Suppressor macrophage (primary cell): ENCODE data around the gene AGMO.

Source experiments
- DNase-seq, 4 experiments: peaks; one replicate each; pipeline ENCODE4 v3.0.0-alpha.2; 2020 to 2022
- total RNA-seq, 17 experiments: gene quantifications; one replicate each; lab custom pipeline; 2026; ENCODE audit warnings: mixed read lengths in 6 of 17, inconsistent platforms in 3 of 17; lab: John Stamatoyannopoulos, UW

AGMO gene
- 0 to 2.3 (median 0) reads per million in 17 experiments for total RNA-seq

DNA sequence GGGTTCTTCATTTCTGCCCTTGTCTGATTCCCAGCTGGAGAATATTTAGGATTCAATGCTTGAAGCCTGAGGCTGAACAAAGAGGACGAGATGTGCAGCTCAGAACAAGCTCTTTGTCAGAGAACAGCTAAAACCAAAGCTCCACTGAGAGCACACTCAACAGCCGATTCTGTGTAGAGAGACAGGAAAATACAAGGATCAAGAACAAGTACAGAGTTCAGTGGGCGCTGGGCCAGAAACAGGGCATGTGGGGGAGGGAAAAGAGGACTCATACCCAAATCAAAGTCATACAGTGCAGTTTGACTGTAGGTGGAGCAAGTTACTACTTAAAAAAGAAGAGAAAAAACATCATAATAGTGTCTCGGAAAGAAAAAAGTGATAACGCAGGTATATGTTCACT lies at the start of gene AGMO:
TSS of gene AGMO (minus strand) at position 181 of the 400 bp plus-strand sequence.
- DNase-seq = no peak

- DNase-seq = no peak
These were observed 48.7 kb upstream of the AGMO start for GRCh38 chr7:15610503-15610902.

GRCh38 chr7:15609287-15609686 lies 47.5 kb upstream of the AGMO start:
- no peak for DNase-seq

DNA sequence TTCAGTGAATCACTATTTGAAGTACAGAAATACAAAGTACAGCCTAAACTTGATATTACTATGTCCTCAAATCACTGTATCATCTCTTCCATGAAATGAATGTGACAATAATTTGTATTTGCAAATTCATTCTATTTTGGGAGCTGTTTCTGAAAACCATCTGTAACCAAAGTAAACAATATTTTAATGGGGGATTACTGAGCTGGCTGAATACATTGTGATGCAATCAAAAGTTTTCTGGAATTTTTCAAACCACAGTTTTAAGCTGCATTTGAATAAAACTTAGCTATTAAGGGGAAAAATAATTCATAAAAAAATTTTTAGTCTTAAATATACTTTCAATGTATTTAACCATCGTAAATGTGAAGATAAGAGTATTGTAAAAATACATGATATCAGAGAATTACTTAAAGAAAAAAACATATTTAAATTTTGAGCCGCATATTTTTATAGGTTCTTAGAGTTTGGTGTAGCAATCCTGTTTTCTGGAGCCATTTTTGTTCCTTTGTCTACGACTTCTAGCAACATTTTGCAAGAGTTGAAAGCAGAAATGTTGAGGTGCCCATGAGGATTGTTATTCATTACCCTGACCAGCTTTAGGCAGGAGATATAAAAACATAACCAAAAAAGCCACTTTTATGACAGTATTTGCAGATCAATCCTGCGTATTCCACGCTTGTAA lies 45.9 kb upstream of the AGMO start:
- DNase-seq = no peak

GRCh38 chr7:15606561-15606960 lies 44.7 kb upstream of the AGMO start:
- no peak for DNase-seq

DNA sequence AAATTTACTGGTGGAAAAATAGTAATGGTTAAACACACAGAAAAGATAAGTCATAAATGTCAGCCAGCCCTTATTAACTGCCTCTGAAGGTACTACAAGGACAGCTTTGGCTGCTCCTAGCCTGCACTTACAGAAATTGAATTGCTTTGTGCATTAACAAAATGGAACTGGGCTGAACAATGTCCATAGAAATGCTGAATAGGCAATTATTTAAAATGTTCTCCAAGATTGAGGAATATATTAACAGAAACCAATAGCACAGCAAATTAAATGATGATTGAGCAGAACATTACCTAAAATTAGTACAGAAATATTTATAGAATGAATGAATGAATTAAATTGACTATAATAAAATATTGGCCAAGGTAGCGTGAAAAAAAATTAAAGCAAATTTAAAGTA lies 42.4 kb upstream of the AGMO start:
- DNase-seq = no peak

DNA sequence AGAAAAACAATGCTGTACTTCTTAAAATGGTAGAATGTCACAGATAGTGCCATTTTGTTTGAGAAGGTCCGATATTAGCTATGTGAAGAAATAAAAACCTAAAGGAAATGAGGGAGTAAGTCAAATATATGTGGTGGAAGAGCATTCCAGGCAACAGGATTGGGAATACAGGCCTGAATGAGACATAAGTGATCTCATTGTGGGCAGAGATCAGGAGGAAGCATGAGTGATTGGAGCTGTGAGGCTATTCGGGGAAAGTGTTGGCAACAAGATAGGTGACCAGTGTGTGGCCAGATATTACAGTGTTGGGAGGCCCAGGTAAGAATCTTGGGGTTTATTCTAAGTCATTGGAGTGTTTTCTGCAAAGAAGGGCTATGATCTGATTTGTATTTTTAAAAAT lies 41.3 kb upstream of the AGMO start:
- DNase-seq = no peak

GRCh38 chr7:15602236-15602635 lies 40.4 kb upstream of the AGMO start:
- no peak for DNase-seq

- no peak for DNase-seq
These were observed 39.4 kb upstream of the AGMO start for GRCh38 chr7:15601175-15601574.

- DNase-seq = no peak
These were observed 38.5 kb upstream of the AGMO start for GRCh38 chr7:15600298-15600697.

GRCh38 chr7:15594461-15594860 lies 32.6 kb upstream of the AGMO start:
- DNase-seq = no peak

DNA sequence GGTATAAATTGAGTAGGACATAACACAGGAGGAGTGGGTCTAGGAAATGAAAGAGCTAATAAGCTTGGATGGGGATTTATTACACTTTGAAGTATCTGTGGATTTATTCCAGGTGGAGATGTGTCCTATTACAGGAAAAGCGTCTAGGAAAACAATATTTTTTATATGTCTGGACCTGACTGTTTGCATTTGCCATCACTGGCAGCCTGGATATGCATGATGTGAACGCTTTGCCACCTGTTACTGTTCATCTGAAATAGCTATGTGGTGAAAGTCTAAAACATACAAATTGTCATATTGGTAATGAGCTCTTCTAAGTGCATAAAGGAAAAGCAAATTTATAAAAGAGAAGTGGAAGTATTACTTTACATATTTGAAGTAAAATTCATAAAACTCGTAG lies 31.6 kb upstream of the AGMO start:
- DNase-seq = no peak

DNA sequence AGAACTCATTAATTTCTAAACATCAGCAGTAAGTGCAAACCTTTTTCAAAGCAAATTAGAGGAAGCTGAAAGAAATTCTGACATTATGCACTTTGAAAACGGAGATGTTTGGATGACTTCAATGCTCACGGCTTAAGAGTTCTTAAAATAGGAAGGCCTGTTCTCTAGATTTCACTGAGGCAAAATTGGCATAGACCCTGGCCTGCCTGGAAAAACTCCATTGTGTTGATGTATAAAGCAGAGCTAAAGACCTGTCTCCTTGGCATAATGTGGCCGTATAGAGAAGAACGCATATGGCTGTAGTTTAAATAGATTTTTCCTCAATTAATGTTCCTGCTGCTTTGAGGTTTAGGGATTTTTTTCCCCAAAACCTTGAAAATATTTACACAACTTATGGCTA lies 24.5 kb upstream of the AGMO start:
- no peak for DNase-seq

GRCh38 chr7:15584575-15584974 lies 22.8 kb upstream of the AGMO start:
- DNase-seq = no peak

DNA sequence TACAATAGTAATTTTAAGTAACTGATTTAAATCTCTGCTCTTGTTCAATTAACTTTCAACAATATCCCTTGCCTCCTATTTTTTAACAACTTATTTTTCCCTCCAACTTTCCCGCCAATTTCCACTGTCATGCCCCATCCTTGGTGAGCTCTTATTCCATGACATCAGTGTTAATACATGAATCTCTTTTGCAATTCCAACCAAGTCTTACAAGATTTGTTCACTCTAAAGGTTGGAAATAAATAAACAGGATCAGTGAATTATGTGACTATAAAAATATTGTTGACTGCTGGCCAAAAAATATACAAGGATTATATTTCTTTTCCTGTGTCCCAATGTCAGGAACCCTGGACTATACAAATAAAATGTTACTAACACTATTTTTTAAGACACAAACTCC lies 21.0 kb upstream of the AGMO start:
- DNase-seq = no peak

GRCh38 chr7:15581352-15581951 lies 19.6 kb upstream of the AGMO start:
- no peak for DNase-seq

- DNase-seq = no peak
These were observed 19.0 kb upstream of the AGMO start for GRCh38 chr7:15580604-15581351.

DNA sequence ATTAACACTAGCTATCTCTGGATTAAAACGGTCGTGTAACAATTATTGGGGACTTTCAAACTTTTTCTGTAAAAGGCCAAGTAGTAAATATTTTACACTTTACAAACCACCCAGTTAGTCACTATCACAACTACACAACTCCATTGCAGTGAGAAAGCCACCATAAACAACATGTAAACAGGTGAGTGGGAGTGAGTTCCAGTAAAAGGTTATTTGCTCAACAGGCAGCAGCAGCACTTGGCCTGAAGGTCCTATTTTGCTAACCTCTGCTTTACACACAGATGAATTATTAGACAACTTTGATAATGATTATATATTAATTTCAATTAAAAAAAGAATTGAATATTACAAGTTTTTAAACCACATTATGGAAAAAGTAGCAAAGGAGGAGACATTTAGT lies 15.8 kb upstream of the AGMO start:
- DNase-seq = no peak

GRCh38 chr7:15571301-15571878 lies 9.6 kb upstream of the AGMO start:
- DNase-seq = no peak

DNA sequence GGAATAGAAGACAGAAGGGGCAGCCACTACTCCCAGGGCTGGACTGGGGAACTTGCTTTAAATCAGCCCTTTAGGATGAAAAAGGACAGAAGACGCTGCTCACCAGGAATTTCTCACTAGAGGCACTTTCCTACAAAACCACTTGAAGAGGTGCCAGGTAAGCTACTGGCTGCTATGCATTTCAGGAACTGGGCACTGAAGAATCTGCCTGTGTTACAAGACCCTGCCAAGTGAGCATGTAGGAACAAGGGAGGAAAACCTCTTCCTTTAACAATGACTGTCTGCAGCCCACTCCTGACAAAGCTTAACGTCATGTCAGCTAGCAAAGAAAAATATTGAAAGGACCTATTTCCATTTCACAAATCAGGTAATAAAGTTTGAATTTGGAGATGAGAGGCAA lies 5.8 kb upstream of the AGMO start:
- no peak for DNase-seq

DNA sequence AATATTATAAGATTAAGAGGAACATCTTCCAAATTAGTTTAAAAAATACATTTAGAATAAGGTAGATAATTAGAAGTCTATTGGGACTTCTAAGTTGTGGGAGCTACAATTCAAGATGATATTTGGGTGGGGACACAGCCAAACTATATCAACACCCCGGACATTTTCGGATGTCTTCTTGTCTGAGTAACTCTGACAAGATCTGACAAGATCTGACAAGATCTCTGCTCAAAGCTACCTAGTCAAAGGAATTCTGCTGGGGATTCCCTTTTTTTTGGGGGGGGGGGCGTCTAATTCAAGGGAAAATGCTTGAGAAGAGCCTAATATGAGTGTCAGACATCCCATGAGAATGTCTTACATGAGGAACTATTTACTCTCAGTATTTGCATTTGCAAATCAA lies 5.2 kb upstream of the AGMO start:
- no peak for DNase-seq

- no peak for DNase-seq
These were observed 4.7 kb upstream of the AGMO start for GRCh38 chr7:15566476-15566875.

DNA sequence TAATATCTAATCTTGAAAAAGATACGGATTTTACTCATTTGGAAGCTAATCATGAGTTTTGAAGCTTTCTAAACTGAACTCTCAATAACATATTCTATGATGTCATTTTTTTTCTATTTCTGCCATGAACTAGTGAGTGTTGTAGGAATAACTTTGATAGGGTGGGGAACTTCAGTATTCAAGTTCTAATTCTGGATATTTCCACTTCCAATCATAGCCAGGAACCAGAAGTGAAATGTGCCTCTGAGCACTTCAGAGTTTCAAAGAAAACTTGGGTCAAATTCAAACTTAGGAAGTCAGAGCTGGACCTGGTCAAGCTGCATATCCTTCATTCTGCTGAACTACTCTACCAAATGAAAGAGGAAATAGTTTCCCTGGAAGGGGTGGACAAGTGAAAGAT lies 847 bp downstream of the AGMO start:
- no peak for DNase-seq
